ENCODE measurements around the gene PADI3.
A peak's percentile ranks its signal among the peaks of the same experiment; 100 is the strongest.

The PADI3 gene, protein sequence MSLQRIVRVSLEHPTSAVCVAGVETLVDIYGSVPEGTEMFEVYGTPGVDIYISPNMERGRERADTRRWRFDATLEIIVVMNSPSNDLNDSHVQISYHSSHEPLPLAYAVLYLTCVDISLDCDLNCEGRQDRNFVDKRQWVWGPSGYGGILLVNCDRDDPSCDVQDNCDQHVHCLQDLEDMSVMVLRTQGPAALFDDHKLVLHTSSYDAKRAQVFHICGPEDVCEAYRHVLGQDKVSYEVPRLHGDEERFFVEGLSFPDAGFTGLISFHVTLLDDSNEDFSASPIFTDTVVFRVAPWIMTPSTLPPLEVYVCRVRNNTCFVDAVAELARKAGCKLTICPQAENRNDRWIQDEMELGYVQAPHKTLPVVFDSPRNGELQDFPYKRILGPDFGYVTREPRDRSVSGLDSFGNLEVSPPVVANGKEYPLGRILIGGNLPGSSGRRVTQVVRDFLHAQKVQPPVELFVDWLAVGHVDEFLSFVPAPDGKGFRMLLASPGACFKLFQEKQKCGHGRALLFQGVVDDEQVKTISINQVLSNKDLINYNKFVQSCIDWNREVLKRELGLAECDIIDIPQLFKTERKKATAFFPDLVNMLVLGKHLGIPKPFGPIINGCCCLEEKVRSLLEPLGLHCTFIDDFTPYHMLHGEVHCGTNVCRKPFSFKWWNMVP

DNA sequence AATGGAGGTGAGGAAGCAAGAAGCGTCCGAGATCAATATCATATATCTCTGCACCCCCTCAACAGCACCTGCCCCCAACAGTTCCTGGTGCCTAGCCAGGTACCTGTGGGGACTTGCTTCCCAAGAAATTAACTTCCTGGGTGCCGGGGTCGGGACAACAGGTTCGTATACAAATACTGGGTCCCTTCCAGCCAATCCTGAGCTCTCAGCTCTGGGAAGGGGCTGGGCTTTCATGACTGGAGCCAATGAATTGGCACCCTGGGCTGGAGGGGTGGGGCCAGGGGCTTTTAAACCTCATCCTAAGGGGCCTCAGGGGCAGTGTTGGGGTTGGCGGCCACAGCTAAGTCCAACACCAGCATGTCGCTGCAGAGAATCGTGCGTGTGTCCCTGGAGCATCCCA, at the start of gene PADI3:
Gene PADI3 (plus strand): TSS at position 318 of the 400 bp plus-strand sequence. CDS start 40 bp downstream, at position 358.
- DNase-seq, result no peak

DNA sequence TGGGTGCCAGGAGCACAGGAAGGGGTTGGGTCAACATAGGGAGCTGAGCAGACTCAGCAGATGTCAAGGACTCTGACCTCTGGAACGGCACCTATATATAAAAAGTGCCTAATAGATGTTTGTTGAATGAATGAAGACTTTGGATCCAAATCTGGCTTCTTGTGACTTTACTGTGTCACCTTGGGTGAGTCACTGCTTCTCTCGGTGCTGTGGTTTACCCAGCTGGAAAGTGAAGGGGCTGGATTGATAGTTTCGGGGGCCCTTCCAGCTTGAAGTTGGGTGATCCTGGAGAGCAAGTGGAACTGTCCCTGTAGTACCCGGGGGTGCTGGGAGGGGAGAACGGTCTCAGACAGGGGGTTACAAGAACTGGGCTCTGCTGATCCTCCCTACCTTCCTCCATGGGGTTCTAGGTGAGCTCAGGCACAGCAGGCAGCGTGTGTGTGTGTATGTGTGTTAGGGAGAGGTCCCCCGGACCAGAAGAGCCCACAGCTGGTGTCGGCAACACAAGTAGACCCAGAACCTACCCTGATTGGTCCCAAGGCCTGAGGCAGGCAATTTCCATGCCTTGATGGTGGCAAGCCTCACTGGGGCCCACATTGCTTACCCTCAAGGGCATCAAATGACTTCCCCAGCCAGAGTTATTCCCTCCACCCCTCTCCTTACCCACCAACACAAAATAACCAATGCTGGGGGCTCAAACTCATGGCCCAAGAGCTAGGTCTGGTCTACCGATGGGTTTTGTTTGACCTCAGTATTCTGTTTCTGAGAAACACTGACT, 49.4 kb upstream of the PADI3 start:
- no peak for DNase-seq

DNA sequence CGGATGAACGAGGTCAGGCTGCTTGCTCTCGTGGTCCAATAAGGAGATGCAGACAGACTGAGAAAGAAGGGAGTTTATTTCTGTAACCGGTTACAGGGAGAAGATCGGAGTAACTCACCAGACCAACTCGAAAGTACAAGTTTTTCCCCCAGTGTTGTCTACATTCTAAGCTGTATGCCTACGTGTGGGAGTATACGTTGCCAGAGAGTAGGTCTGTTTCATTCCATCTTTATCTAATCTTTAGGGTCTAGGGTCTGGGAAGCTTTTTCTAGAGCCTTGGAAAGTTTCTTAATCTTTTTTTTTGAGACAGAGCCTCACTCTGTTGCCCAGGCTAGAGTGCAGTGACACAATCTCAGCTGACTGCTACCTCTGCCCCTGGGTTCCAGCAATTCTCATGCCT, 48.7 kb upstream of the PADI3 start:
- DNase-seq, result no peak

DNA sequence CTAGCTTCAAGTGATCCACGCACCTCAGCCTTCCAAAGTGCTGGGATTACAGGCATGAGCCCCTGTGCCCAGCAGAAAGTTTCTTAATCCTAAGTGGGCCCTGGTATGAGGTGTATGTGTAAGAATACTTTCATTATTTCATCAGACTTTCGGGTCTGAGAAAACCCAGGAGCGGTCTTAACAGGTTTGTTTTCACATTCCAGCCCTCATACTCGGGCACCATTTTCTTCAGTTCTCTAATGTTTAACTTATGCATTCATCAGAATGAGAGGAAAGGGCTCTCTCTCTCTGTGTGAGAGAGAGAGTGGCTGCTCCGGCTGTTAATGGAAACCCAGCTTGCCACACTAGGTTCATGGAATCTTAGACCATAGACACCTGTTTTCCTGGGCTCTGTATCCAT, 48.1 kb upstream of the PADI3 start:
- DNase-seq, result no peak

DNA sequence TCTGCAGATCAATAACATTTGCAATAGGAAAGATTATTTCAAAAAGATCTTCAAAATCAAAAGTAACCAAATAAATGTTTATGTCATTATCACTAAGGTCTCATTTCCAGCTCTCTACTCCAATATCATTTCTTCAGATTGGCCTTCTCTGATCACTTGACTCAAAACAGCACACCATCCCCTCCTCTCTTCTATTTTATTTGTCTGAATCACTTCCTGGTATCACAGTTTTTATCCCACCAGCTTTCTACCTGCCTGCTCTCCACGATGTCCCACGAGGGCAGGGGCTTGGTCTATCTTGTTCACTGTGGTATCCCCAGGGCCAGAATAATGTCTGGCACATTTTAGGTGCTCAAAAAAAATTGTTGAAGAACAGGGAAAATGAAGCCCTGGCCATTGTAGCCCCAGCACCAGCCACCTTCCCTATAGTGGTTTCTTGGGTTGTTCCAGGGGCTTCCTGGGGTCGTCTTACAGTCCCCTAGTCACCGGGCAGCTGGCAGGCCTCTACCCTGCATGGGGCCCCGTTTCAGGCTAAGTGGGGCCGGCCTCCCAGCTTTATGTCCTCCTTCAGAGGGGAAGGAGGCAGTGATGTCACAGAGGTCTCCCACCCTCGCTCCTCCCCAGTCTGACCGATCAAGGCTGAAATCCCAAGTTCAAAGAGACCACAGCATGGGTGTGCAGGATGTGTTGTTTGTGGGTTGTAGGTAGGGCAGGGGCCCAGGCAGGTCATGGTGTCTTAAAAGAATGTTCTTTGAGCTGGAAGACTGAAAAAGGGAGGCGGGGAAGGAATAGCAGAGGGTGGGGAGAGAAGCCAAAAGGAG, 47.5 kb upstream of the PADI3 start:
- no peak for DNase-seq

DNA sequence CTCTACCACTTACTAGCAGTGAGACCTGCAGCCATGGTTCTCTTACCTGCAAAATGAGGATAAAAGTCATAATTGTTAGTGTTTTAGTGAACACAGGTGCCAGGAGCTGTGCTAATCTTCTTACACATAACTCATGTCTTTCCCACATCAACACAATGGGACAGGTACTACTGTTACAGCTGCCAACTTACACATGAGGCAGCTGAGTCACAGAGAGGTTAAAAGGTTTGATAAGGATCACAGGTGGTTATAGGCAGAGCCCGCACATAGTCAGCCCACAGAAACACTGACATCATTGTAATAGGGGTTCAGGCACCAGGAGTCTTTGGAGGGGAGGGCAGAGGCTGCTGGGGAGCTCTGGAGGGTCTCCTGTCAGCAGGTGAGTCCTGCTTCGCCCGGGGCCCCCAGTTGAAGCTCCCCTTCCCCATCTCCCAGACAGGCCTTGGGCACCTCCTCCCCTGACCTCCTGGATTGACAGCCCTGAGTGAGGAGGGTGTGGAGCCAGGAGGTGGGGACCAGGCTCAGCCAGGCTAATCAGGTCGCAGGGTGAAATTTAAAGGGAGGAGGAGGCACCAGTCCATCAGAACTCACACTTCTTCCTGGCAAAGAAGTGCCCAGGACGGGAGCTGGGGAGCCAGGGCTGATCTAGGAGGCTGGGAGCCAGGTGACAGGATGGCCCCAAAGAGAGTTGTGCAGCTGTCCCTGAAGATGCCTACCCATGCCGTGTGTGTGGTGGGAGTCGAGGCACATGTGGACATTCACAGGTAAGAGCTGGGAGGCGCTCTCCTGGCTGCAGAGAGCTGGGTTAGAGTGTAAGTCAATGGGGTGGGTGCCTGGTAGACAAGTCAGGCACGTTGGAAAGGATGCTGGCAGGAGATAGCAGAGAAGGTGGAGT, 44.1 kb upstream of the PADI3 start, which contains the start of gene PADI1:
Gene PADI1 (plus strand): TSS at position 583 of the 895 bp plus-strand sequence. CDS start 90 bp downstream, at position 673.
- DNase-seq, result no peak

DNA sequence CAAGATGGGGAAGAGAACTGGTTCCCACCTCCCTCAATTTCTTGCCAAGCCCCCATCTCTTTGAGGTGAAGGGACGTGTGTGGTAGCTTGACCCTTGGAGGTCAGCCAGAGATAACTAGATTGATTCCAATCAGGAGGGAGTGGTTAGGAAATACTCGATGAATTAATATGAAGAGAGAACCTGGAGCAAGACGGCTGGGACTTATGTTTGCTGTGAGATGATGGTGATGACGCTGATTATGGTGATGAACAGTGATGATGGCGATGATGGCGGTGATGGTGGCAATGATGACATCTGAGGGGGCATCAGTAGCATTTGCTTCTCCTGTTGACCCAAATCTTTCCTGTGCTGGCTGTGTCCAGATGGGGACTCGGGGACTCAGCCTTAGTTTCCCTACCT, 43.2 kb upstream of the PADI3 start:
- DNase-seq, result no peak

DNA sequence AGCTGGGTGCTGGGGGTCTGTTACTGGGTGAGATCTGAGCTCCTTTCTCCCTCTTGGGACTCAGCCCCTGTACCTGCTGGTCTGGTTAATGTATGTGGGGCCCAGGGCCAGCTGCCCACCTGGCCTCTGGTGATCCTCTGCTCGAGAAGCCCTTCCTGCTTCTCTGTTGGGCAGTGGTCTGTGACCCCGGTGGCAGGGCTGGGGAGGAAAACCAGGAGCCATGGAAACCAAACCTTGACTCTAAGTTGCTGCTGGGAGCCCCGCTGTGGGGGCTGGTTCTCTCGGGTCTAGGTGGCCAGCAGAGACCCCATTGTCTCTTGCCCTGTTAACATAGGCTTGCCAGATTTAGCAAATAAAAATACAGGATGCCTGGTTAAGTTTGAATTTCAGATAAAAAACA, 42.7 kb upstream of the PADI3 start:
- no peak for DNase-seq

DNA sequence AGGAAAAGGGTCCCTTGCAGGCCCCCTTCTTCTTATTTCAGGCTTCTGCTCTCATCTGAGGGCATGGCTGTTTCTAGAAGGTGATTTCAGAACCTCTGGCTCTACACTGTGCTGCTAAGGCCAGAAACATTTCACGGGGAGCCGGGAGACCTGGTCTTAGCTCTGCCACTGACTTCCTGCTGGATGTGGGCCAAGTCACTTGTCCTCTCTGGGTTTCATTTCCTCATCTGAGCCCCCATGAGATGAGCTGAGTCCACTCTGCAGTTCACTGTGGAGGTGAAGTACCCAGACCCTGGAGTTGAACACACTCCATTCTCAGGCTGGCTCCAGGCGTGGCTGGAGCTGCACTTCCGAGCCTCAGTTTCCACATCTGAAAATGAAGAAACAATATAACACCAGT, 41.9 kb upstream of the PADI3 start:
- no peak for DNase-seq

DNA sequence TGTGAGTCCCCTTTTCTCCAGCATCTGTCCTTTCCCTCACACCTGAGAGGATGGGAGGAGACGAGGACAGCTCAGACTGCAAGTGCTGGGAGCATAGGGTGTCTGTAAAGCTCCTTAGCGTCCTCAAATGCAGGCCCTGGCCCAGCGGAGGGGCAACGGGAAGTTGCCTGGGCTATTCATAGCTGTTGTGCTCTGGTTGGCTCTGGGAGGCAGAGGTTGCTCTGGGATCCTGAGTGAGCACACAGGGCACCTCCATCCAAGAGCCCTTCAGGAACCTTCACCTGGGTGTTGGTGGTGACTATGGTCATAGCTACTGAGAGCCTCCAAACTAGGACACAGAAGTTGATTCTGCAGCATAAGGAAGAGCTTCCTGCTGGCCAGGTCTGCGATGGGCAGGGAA, 41.4 kb upstream of the PADI3 start:
- no peak for DNase-seq

DNA sequence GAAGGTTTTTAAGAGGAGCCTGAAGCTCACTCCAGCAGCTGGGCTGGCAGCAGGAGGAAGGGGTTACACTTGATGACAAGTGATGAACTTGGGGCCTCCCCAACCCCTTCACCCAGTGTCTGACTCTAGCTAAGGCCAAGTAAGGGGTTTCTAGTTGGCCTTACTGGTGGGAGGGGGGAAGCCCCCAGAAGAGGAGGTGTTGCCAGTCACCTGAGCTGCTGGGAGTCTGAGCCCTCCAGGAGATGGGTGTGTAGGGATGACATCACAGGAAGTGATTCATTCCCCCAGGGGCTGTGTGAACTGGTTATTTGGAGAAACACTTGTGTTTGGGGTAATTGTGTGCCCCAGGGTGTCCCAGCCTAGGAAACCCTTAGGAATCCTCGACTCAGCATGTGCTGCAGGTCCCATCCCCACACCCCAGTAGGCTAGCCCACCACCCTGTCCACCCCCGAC, 40.9 kb upstream of the PADI3 start:
- peak; percentile 39 to 57 for DNase-seq

DNA sequence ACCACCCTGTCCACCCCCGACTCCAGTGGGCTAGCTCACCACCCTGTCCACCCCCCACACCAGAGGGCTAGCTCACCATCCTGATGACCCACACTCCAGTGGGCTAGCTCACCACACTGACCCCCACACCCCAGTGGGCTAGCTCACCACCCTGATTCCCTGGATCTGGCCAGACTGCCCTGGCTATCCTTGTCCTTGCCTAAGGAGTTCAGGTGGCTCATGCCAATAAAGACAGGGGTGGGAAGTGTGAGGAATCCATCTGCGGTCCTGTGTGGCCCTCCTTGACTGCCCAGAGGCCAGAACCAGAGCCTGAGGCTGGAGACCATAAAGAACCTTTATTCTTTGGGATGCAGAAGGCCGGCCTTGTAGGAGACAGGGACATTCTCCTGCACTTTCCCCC, 40.4 kb upstream of the PADI3 start:
- no peak for DNase-seq

DNA sequence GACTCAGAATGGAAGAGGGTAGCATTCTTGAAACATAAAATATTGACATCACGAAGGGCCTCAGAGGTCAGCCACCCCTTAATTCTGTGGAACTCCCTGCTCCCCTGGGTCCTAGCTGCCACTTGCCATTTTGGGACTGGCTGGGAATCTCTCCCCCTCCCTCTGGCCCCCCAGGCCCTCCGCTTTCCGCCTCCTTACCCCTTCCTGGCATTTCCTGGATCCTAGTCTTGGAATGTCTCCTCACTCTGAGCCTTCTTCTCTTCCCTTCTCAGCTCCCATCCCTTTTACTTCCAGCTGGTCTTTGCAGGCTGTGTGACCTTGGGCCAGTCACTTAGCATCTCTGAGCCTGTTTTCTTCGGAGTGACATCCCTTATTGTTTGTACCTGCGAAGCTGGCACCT, 39.5 kb upstream of the PADI3 start:
- DNase-seq, result no peak

DNA sequence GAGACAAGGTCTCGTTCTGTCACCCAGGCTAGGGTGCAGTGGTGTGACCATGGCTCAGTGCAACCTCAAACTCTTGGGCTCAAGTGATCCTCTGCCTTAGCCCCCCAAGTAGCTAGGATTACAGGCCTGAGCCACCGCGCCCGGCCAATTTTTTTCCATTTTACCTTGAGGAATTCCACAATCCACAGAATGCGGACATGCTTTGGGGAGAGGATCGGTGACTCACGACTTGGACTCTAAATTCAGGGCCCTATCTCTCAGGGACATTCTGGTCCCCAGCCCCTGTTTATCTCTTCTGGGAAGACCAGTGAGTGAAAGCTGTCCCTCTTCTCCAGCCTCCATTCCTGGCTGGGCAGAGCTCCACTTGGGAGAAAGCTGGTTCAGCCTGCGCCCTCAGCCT, 38.7 kb upstream of the PADI3 start:
- no peak for DNase-seq

DNA sequence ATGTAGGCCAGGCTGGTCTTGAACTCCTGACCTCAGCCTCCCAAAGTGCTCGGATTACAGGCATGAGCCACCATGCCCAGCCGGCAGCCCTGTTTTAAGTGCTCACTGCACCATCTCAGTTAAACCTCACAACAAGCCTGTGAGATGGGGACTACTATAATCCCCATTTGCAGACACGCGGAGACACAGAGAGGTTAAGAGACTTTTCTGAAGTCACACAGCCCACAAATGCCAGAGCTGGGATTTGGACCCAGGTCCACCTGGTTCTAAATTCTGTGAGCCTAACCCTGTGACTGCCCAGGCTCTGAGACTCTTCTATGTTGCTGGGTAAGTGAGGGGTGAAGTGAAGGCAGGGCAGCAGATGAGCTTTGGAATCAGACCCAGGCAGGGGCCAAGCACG, 37.5 kb upstream of the PADI3 start:
- no peak for DNase-seq

DNA sequence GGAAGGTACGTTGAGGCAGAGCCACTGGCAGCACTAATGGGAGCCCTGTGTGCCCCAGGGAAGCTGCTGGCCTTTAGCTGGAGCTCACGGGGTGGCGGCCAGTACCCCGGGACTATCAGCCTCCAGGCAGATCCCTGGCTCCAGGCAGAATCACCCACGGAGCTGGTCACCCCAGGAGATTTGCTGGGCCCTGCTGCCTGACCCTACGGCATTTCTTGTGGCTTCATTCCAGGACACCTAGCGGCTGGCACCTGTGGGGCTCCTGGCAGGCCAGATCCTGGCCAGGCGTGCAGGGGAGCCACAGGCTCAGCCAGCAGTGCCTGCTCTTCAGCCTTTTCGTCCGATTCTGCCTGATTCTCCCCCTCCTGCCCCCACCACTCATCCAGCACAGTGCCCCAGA, 36.9 kb upstream of the PADI3 start:
- DNase-seq, result no peak

DNA sequence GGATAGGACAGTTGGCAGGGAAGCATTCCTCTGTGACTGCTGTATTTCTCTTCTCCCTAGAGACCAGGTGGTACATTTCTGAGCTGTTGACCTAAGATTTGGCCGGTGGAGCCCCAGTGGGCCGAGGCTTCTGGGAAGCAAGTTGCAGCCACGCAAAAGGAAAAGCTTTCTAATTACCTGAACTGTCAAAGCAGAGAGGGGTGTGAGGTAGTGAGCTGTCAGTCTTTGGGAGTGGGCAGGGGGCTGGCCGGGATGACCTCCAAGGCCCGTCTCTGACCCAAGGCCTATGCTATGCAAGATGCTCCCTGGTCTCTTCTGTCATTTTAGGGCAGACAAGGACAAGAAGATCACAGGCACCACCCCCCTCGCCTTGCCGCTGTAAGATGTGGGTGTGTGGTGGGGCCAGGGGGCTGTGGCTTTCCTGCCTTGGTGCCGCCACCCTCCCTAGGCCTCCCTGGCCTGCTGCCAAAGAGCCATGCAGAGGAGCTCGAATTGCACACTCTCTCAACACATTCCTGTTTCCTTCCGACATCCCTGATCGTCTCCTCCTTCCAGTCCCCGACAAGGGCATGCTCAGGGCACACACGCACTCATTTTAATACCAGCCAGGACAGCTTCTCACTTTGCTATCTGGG, 36.3 kb upstream of the PADI3 start:
- no peak for DNase-seq

DNA sequence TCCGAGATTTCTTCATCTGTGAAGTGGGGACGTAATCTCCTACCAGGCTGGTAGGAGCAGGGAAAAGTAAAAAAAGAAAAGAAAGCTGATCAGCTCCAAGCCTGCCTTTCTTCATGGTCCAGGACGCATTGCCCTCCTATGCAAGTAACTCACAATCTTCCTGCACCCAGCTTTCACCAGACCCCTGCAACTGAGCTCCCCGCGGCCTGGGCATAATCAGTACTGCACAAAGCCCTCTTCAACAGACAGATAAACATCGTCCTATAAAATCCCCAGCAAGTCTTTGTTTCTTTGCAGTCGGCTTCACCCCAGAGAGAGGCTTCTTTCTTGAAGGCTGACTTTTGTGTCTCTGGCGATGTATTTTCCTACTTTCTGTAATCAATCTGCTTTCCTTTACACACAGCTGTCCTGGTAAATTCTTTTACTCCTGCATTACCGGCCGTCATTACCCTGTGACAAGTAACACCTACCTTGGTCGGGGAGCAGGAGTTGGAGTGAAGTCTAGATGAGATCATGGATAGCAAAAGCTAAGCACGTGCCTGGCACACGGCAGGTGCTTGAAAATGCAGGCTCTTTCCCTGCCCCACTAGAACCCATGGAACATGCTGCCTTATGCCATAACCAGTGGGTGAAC, 35.6 kb upstream of the PADI3 start:
- DNase-seq, result no peak

DNA sequence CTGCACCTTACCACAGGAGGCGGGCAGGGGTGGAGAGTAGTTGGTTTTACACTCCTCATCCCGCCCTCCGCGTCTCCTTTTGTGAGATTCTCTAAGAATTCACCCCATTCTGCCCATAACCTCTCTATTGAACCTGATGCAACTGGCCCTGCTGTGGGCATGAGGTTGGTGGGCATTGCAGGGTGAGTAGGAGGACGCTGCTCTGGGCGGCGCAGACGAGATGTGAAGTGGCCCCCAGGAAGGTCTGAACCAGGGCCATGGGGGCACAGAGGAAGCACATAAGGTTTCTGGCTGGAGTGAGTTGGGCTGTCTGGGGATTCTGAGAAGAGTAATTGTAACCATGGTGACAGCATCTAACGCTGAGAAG, 35.1 kb upstream of the PADI3 start:
- no peak for DNase-seq

DNA sequence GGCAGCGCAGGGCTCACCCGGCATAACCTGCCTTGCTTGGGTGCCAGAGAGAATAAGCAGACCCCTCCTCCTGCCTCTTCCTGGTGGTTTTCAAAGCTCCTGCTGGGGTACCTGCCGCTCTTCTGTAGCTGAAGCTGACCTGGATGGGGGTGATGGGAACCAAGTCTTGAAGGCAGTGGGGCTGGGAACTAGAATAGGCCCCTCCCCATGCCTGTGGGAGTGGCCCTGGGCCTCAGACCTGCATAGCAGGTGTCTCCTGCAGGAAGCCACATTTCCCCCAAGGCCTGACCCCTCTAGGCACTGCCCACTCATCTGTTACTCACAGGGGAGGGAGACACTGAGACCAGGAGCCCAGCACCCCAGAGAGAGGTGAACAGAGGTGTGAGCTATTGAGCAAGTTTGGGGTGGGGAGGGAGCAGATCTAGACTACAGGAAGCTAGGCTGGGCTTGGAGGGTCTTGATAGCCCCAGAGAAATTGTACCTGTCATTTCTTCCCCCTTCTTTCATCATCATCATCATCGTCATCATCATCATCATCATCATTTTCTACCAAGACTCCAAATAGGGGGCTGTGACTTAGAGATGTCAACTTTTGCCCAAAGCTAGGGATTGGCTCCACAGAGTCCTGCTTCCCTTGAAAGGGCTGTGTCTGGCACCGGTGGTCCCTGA, 33.9 kb upstream of the PADI3 start:
- DNase-seq, result no peak
